Measurements from ENCODE around the gene EIF5A. TPM values are rescaled to one million over a fixed set of nuclear protein-coding genes. Genes with fewer than 3 reads are reported as not detected.

EIF5A gene
- total and polyA plus RNA-seq, 8 donors, result 213 to 622 (median 264) TPM

DNA sequence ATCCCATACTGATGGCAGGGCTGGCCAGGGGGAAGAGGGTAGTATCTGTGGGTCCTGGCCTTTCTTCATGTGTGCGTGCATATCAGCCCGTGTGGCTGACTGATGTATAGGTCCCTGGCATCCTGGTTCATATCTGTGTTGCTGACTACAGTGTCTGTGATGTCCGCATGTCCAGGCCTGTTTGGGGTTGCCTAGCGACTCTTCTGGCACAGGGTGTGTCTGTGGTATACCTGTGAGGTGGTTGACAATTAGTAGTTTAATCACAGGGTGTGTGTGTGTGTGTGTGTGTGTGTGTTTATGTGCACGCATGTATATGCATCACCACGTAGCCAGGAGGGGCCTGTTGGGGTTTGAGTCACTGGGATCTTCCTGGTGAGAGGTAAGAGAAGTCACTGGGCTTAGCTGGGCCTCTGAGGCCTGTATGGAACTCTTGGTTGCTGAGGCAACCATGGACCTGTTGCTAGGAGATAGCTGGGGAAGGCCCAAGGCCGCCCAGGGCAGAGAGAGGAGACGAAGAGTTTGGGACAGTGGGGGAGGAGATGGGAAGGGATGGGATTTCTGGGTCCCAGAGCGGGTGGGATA is 46.9 kb downstream of the EIF5A start:
- DNase-seq (peak in 2 of 4 donors; percentile 27 to 43), ATAC-seq (no peak)
- Histone ChIP-seq H3K9me3 (no peaks in the 10 kb centered on the region), H3K36me3 (peaks cover 0 to 3% of the 10 kb centered on the region in 2 donors), H3K4me3 (no peak overlapping the region), H3K27ac (peak overlapping the region in 1 of 2 donors; percentile 33), H3K4me1 (peaks cover 19 to 57% of the 10 kb centered on the region in 2 donors), H3K27me3 (no peaks in the 10 kb centered on the region)
- TF ChIP-seq, protein P1, sequence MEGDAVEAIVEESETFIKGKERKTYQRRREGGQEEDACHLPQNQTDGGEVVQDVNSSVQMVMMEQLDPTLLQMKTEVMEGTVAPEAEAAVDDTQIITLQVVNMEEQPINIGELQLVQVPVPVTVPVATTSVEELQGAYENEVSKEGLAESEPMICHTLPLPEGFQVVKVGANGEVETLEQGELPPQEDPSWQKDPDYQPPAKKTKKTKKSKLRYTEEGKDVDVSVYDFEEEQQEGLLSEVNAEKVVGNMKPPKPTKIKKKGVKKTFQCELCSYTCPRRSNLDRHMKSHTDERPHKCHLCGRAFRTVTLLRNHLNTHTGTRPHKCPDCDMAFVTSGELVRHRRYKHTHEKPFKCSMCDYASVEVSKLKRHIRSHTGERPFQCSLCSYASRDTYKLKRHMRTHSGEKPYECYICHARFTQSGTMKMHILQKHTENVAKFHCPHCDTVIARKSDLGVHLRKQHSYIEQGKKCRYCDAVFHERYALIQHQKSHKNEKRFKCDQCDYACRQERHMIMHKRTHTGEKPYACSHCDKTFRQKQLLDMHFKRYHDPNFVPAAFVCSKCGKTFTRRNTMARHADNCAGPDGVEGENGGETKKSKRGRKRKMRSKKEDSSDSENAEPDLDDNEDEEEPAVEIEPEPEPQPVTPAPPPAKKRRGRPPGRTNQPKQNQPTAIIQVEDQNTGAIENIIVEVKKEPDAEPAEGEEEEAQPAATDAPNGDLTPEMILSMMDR (IDR thresholded peaks at IDR 0.05), result no peak
- intact Hi-C loops (cut with DNase I), result loop anchor here in 1 of 2 donors (10.0 kb wide), 1 partner anchor 80 kb away; the partner anchor contains the start of genes FGF11 and TMEM102

DNA sequence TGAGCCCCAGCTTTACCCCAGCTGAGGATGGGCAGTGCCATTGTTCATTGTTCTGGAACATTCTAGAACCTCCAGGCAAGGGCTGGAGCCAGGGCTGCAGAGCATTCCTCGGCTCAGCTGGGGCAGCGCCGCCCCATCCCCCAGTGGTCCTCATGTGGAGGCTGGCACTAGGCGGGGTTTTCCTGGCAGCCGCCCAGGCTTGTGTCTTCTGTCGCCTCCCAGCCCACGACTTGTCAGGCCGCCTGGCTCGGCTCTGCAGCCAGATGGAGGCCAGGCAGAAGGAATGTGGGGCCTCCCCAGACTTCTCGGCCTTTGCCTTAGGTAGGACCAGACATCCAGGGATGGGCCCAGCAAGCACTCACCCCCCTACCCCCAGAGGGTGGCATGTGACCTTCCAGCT is 47.6 kb downstream of the EIF5A start, which contains the start of gene TMEM95:
Gene TMEM95 (plus strand): TSS at position 104 of the 400 bp plus-strand sequence. CDS start 49 bp downstream, at position 153.
- TF ChIP-seq, protein P1 (IDR thresholded peaks at IDR 0.05), result no peak
- no peaks in the 10 kb centered on the region for H3K36me3 ChIP-seq
- intact Hi-C loops (cut with DNase I), result loop anchor here in 1 of 2 donors (5.0 to 10.0 kb wide), 2 partner anchors 80 to 207 kb away; partner anchors contain the start of genes FGF11, SENP3 and TMEM102
- H3K27ac ChIP-seq, result peak within 1 kb of the TSS in 1 of 2 donors; percentile 33
- peak in 2 of 4 donors; percentile 34 to 79 for DNase-seq
- no peaks in the 10 kb centered on the region for H3K27me3 ChIP-seq
- no peak within 1 kb of the TSS for H3K4me3 ChIP-seq
- ATAC-seq, result no peak
- no peaks in the 10 kb centered on the region for H3K9me3 ChIP-seq
- H3K4me1 ChIP-seq, result peaks cover 13 to 50% of the 10 kb centered on the region in 2 donors

DNA sequence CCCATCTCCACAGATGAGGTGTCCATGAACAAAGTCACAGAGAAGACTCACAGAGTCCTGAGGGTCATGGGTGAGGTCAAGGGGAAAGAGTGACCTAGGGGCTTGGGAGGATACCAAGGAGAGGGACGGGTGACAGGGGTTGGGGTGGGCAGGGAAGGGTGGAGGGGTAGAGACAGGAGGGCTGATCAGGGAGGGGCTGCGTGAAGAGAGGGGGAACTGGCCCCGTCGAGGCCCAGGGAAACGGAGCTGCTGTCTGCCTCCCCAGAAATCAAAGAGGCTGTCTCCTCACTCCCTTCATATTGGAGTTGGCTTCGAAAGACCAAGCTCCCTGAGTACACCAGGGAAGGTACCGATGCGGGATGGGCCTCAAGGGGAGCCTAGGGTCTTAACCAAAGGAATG is 48.1 kb downstream of the EIF5A start:
- Histone ChIP-seq H3K27ac (peak overlapping the region in 1 of 2 donors; percentile 33), H3K4me1 (peaks cover 12 to 45% of the 10 kb centered on the region in 2 donors), H3K36me3 (no peaks in the 10 kb centered on the region), H3K9me3 (no peaks in the 10 kb centered on the region), H3K27me3 (no peaks in the 10 kb centered on the region), H3K4me3 (no peak overlapping the region)
- intact Hi-C loops (cut with DNase I), result loop anchor here in 1 of 2 donors (5.0 to 10.0 kb wide), 2 partner anchors 79 to 207 kb away; partner anchors contain the start of genes FGF11, SENP3 and TMEM102
- ATAC-seq (no peak), DNase-seq (peak in 1 of 4 donors; percentile 41)
- TF ChIP-seq, protein P1 (IDR thresholded peaks at IDR 0.05), result no peak

DNA sequence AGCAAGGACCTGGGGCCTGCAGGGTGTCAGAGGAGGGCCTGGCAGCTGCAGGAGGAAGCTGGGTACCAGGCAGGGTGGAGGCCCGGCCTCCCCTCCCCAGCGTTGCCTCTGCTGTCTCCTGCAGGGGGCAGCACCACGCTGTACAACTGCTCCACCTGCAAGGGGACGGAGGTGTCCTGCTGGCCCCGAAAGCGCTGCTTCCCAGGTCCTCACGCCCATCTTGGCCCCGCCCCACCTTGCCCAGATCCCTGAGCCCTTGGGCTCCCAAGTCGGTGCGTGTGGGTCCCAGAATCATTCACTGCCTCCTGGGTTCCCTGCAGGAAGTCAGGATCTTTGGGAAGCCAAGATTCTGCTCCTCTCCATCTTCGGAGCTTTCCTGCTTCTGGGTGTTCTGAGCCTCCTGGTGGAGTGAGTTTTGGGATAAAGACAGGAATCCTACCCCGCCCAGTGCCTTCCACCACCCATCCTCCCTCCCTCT is 48.7 kb downstream of the EIF5A start:
- DNase-seq (peak; percentile 45 to 97 (median 80)), ATAC-seq (peak; percentile 51)
- Histone ChIP-seq H3K9me3 (no peaks in the 10 kb centered on the region), H3K4me3 (no peak overlapping the region), H3K27me3 (no peaks in the 10 kb centered on the region), H3K4me1 (peaks cover 10 to 39% of the 10 kb centered on the region in 2 donors), H3K27ac (no peak overlapping the region), H3K36me3 (no peaks in the 10 kb centered on the region)
- TF ChIP-seq, protein P1 (IDR thresholded peaks at IDR 0.05), result peak; percentile 79 to 97
- intact Hi-C loops (cut with DNase I), result loop anchor here in 1 of 2 donors (5.0 to 10.0 kb wide), 2 partner anchors 79 to 206 kb away; partner anchors contain the start of genes FGF11, SENP3 and TMEM102

DNA sequence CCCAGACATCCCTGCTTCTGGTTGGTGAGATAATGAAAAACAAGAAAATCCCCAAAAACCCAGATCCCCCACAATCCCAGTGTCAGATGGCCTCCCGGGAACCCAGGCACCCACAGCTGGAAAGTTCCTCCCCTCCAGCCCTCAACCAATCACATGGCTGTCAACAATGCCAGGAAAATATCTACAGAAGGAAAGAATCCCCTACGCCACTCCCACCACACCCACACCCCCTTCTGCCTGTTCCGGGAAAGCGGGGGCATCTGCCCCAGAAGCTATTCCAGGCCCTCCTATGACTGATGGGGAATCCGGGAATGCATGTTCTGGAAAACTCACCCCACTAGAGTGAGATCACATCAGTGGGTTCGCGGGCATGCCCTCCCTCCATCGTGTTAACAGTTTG is 49.3 kb downstream of the EIF5A start:
- TF ChIP-seq, protein P1 (IDR thresholded peaks at IDR 0.05), result no peak
- DNase-seq (no peak), ATAC-seq (no peak)
- intact Hi-C loops (cut with DNase I), result loop anchor here in 1 of 2 donors (5.0 to 10.0 kb wide), 2 partner anchors 78 to 206 kb away; partner anchors contain the start of genes FGF11, SENP3 and TMEM102
- Histone ChIP-seq H3K27ac (no peak overlapping the region), H3K4me3 (no peak overlapping the region), H3K4me1 (peaks cover 10 to 36% of the 10 kb centered on the region in 2 donors), H3K27me3 (peaks cover 0 to 4% of the 10 kb centered on the region in 2 donors), H3K9me3 (no peaks in the 10 kb centered on the region), H3K36me3 (no peaks in the 10 kb centered on the region)

Measured in left lung (tissue), 10 donors.